ENCODE data around the gene COL4A1.

COL4A1 gene

GRCh38 chr13:110162866-110163658 is 143.9 kb downstream of the COL4A1 start:
- no peaks in the 10 kb centered on the region for H3K36me3 ChIP-seq (ENCODE audit: insufficient read depth, low read length)
- no peaks in the 10 kb centered on the region for H3K4me1 ChIP-seq (ENCODE audit: insufficient read depth, low read length, poor library complexity, severe bottlenecking)
- H3K79me2 ChIP-seq (ENCODE audit: insufficient read depth, low read length): no peaks in the 10 kb centered on the region
- no peak overlapping the region for H3K9ac ChIP-seq (ENCODE audit: low read depth, low read length, poor library complexity, severe bottlenecking)
- no peaks in the 10 kb centered on the region for H3F3A ChIP-seq (ENCODE audit: low read depth)
- no peaks in the 10 kb centered on the region for H3K9me3 ChIP-seq (ENCODE audit: insufficient read depth, low read depth, low read length)
- H3K9me2 ChIP-seq (replicated peaks; ENCODE audit: low read depth, low read length): no peaks in the 10 kb centered on the region
- H4K20me1 ChIP-seq (ENCODE audit: insufficient read depth, low read length, poor library complexity, severe bottlenecking): no peaks in the 10 kb centered on the region
- TF ChIP-seq CTCF (conservative IDR thresholded peaks at IDR 0.05; ENCODE audit: low read length) (no peak), EZH2phosphoT487 (IDR thresholded peaks at IDR 0.05; ENCODE audit: borderline replicate concordance) (no peak)
- no peak overlapping the region for H3K4me2 ChIP-seq (ENCODE audit: low read depth, low read length, poor library complexity, severe bottlenecking)
- H3K4me3 ChIP-seq (ENCODE audit: low read length, poor library complexity, severe bottlenecking): no peak overlapping the region
- no peaks in the 10 kb centered on the region for H3K27me3 ChIP-seq (ENCODE audit: insufficient read depth, low read length, poor library complexity, severe bottlenecking)
- H2AFZ ChIP-seq (ENCODE audit: low read length): no peak overlapping the region

- no peaks in the 10 kb centered on the region for H3K36me3 ChIP-seq (ENCODE audit: insufficient read depth, low read length)
- no peaks in the 10 kb centered on the region for H3K79me2 ChIP-seq (ENCODE audit: insufficient read depth, low read length)
- no peak overlapping the region for H3K4me2 ChIP-seq (ENCODE audit: low read depth, low read length, poor library complexity, severe bottlenecking)
Observed at GRCh38 chr13:110162053-110162452, 144.9 kb downstream of the COL4A1 start.

GRCh38 chr13:110161112-110161882 is 145.7 kb downstream of the COL4A1 start:
- Histone ChIP-seq H3K79me2 (ENCODE audit: insufficient read depth, low read length) (no peaks in the 10 kb centered on the region), H3K9me2 (replicated peaks; ENCODE audit: low read depth, low read length) (no peaks in the 10 kb centered on the region), H3K4me2 (ENCODE audit: low read depth, low read length, poor library complexity, severe bottlenecking) (no peak overlapping the region), H3K4me1 (ENCODE audit: insufficient read depth, low read length, poor library complexity, severe bottlenecking) (no peaks in the 10 kb centered on the region), H3K9ac (ENCODE audit: low read depth, low read length, poor library complexity, severe bottlenecking) (no peak overlapping the region), H4K20me1 (ENCODE audit: insufficient read depth, low read length, poor library complexity, severe bottlenecking) (no peaks in the 10 kb centered on the region), H3K27me3 (ENCODE audit: insufficient read depth, low read length, poor library complexity, severe bottlenecking) (no peaks in the 10 kb centered on the region), H2AFZ (ENCODE audit: low read length) (no peak overlapping the region), H3K36me3 (ENCODE audit: insufficient read depth, low read length) (no peaks in the 10 kb centered on the region), H3K9me3 (ENCODE audit: insufficient read depth, low read depth, low read length) (no peaks in the 10 kb centered on the region), H3K4me3 (ENCODE audit: low read length, poor library complexity, severe bottlenecking) (no peak overlapping the region), H3F3A (ENCODE audit: low read depth) (no peaks in the 10 kb centered on the region)
- no peak for TF ChIP-seq CTCF (conservative IDR thresholded peaks at IDR 0.05; ENCODE audit: low read length)
- no peak for TF ChIP-seq EZH2phosphoT487 (IDR thresholded peaks at IDR 0.05; ENCODE audit: borderline replicate concordance)

More at GRCh38 chr13:110162053-110162452, 144.9 kb downstream of the COL4A1 start:
- H4K20me1 ChIP-seq (ENCODE audit: insufficient read depth, low read length, poor library complexity, severe bottlenecking): no peaks in the 10 kb centered on the region
- H3K9ac ChIP-seq (ENCODE audit: low read depth, low read length, poor library complexity, severe bottlenecking): no peak overlapping the region
- no peaks in the 10 kb centered on the region for H3K9me2 ChIP-seq (replicated peaks; ENCODE audit: low read depth, low read length)
- H3K4me3 ChIP-seq (ENCODE audit: low read length, poor library complexity, severe bottlenecking): no peak overlapping the region
- no peaks in the 10 kb centered on the region for H3K9me3 ChIP-seq (ENCODE audit: insufficient read depth, low read depth, low read length)
- H3K4me1 ChIP-seq (ENCODE audit: insufficient read depth, low read length, poor library complexity, severe bottlenecking): no peaks in the 10 kb centered on the region
- H3F3A ChIP-seq (ENCODE audit: low read depth): no peaks in the 10 kb centered on the region
- no peak overlapping the region for H2AFZ ChIP-seq (ENCODE audit: low read length)
- TF ChIP-seq CTCF (conservative IDR thresholded peaks at IDR 0.05; ENCODE audit: low read length) (no peak), EZH2phosphoT487 (IDR thresholded peaks at IDR 0.05; ENCODE audit: borderline replicate concordance) (no peak)
- H3K27me3 ChIP-seq (ENCODE audit: insufficient read depth, low read length, poor library complexity, severe bottlenecking): no peaks in the 10 kb centered on the region

All from Loucy (cell line).